K562 (cell line): Measurements from ENCODE around the gene PLD1. TPM values are rescaled to one million over a fixed set of nuclear protein-coding genes. Genes with fewer than 3 reads are reported as not detected.

Experiments
- E2F3 ChIP-seq: fragments of 250-450 bp; sonication (Bioruptor Pico); IDR thresholded peaks from 2 replicates; pipeline ENCODE4 v1.4.0; 2020; ENCODE audit warnings: mild to moderate bottlenecking
- EP400 ChIP-seq: fragments of 450-650 bp; IDR thresholded peaks from 2 replicates; pipeline ENCODE4 v1.6.1; 2017; ENCODE audit warnings: antibody characterized with exemption, mild to moderate bottlenecking, moderate library complexity
- HMG20B ChIP-seq: fragments of 250-450 bp; sonication (Bioruptor Pico); IDR thresholded peaks from 2 replicates; pipeline ENCODE4 v1.5.0; 2021; ENCODE audit warnings: mild to moderate bottlenecking
- MXI1 ChIP-seq: IDR thresholded peaks from 2 replicates; pipeline ENCODE4 v1.6.1; 2011; ENCODE audit warnings: low read depth, mild to moderate bottlenecking, improper control_type of control experiment, low read length
- NFATC3 ChIP-seq: fragments of 450-650 bp; IDR thresholded peaks from 2 replicates; pipeline ENCODE4 v1.6.1; 2017; ENCODE audit warnings: mild to moderate bottlenecking
- POLR2G ChIP-seq: fragments of 200-400 bp; formaldehyde crosslinking; IDR thresholded peaks from 2 replicates; pipeline ENCODE4 v1.6.1; 2017; ENCODE audit warnings: low read depth, mild to moderate bottlenecking, antibody characterized with exemption, low read length, moderate library complexity
- RREB1 ChIP-seq: fragments of 250-450 bp; sonication (Bioruptor Pico); IDR thresholded peaks from 2 replicates; pipeline ENCODE4 v1.4.0; 2020
- SRSF1 ChIP-seq: fragments of 200-400 bp; formaldehyde crosslinking; IDR thresholded peaks from 2 replicates; pipeline ENCODE4 v1.6.1; 2017; ENCODE audit warnings: mild to moderate bottlenecking, low read depth, low read length, moderate library complexity
- ZNF217 ChIP-seq: sonication (generic); formaldehyde crosslinking; IDR thresholded peaks from 2 replicates; pipeline ENCODE4 v1.8.0; 2022; ENCODE audit warnings: mild to moderate bottlenecking, missing genetic modification reagents
- ZNF41 ChIP-seq: fragments of 250-450 bp; sonication (Bioruptor Pico); conservative IDR thresholded peaks from 2 replicates; pipeline ENCODE4 v1.4.0; 2020; ENCODE audit warnings: mild to moderate bottlenecking
- ZNF830 ChIP-seq: fragments of 250-450 bp; sonication (Bioruptor Pico); IDR thresholded peaks from 2 replicates; pipeline ENCODE4 v1.5.0; 2021; ENCODE audit warnings: mild to moderate bottlenecking
- polyA plus RNA-seq, 8 experiments: library from polyadenylated mRNA; depleted of rRNA in 4 of 8; stranded (reverse) in 5 of 8; unstranded in 3 of 8; fragments of >200 nt; fragmentation: Nextera tagmentation in 2 of 8; fragmentation: Illumina TruSeq in 1 of 8; extraction: Ambion mirVana in 2 of 8; extraction: Trizol in 1 of 8; gene quantifications; 2 replicates each; pipeline versions ENCODE4 v1.2.1 to v1.2.3, GENCODE V29; 2011 to 2014; ENCODE audit warnings: inconsistent platforms in 1 of 8, missing spikeins in 1 of 8
- total RNA-seq, 7 experiments: library from RNA; depleted of rRNA in 6 of 7; stranded (reverse); fragments of >200 nt in 6 of 7; fragmentation: Illumina TruSeq in 2 of 7; extraction: Trizol in 2 of 7; gene quantifications; 2 replicates each; pipeline versions ENCODE4 v1.2.1 to v1.2.3, GENCODE V29; 2011 to 2021; ENCODE audit warnings: low replicate concordance in 1 of 7
- TF ChIP-seq, protein P1 (sequence below): fragments of 250-450 bp; sonication (Bioruptor Pico); IDR thresholded peaks from 2 replicates; pipeline ENCODE4 v1.4.0; 2020; ENCODE audit warnings: mild to moderate bottlenecking, moderate library complexity
- TF ChIP-seq, protein P2 (sequence below): fragments of 200-800 bp; sonication (Bioruptor generic); IDR thresholded peaks from 2 replicates; pipeline ENCODE4 v1.6.1; 2016; ENCODE audit warnings: missing genetic modification characterization, missing compliant biosample characterization
- TF ChIP-seq, protein P3 (sequence below): sonication (generic); IDR thresholded peaks from 2 replicates; pipeline ENCODE4 v1.6.1; 2016

The PLD1 gene
- total and polyA plus RNA-seq, 9 of the 15 experiments (the other 6 are each of a cell fraction or from before 2014, with no cell fraction given), result 8.4 to 26.1 (median 18.6) TPM

- TF ChIP-seq, protein P1, sequence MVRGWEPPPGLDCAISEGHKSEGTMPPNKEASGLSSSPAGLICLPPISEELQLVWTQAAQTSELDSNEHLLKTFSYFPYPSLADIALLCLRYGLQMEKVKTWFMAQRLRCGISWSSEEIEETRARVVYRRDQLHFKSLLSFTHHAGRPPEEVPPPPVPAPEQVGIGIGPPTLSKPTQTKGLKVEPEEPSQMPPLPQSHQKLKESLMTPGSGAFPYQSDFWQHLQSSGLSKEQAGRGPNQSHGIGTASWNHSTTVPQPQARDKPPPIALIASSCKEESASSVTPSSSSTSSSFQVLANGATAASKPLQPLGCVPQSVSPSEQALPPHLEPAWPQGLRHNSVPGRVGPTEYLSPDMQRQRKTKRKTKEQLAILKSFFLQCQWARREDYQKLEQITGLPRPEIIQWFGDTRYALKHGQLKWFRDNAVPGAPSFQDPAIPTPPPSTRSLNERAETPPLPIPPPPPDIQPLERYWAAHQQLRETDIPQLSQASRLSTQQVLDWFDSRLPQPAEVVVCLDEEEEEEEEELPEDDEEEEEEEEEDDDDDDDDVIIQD (CRISPR knock-in tag), result no peak
- TF ChIP-seq NFATC3 (no peak), RREB1 (CRISPR knock-in tag) (peak; percentile 76; the same call in 1 of the 2 replicates), POLR2G (peak; percentile 84), EP400 (no peak; the same call in 1 of the 2 replicates), SRSF1 (no peak), HMG20B (no peak), E2F3 (CRISPR knock-in tag) (no peak), ZNF830 (CRISPR knock-in tag) (peak; percentile 83; the same call in 1 of the 2 replicates), ZNF41 (CRISPR knock-in tag) (no peak), ZNF217 (no peak), MXI1 (0 out of 2 replicates have a peak, but pooled peaks have one; percentile 2)
- TF ChIP-seq, protein P2, sequence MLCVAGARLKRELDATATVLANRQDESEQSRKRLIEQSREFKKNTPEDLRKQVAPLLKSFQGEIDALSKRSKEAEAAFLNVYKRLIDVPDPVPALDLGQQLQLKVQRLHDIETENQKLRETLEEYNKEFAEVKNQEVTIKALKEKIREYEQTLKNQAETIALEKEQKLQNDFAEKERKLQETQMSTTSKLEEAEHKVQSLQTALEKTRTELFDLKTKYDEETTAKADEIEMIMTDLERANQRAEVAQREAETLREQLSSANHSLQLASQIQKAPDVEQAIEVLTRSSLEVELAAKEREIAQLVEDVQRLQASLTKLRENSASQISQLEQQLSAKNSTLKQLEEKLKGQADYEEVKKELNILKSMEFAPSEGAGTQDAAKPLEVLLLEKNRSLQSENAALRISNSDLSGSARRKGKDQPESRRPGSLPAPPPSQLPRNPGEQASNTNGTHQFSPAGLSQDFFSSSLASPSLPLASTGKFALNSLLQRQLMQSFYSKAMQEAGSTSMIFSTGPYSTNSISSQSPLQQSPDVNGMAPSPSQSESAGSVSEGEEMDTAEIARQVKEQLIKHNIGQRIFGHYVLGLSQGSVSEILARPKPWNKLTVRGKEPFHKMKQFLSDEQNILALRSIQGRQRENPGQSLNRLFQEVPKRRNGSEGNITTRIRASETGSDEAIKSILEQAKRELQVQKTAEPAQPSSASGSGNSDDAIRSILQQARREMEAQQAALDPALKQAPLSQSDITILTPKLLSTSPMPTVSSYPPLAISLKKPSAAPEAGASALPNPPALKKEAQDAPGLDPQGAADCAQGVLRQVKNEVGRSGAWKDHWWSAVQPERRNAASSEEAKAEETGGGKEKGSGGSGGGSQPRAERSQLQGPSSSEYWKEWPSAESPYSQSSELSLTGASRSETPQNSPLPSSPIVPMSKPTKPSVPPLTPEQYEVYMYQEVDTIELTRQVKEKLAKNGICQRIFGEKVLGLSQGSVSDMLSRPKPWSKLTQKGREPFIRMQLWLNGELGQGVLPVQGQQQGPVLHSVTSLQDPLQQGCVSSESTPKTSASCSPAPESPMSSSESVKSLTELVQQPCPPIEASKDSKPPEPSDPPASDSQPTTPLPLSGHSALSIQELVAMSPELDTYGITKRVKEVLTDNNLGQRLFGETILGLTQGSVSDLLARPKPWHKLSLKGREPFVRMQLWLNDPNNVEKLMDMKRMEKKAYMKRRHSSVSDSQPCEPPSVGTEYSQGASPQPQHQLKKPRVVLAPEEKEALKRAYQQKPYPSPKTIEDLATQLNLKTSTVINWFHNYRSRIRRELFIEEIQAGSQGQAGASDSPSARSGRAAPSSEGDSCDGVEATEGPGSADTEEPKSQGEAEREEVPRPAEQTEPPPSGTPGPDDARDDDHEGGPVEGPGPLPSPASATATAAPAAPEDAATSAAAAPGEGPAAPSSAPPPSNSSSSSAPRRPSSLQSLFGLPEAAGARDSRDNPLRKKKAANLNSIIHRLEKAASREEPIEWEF (CRISPR knock-in tag), result no peak
- TF ChIP-seq, protein P3, sequence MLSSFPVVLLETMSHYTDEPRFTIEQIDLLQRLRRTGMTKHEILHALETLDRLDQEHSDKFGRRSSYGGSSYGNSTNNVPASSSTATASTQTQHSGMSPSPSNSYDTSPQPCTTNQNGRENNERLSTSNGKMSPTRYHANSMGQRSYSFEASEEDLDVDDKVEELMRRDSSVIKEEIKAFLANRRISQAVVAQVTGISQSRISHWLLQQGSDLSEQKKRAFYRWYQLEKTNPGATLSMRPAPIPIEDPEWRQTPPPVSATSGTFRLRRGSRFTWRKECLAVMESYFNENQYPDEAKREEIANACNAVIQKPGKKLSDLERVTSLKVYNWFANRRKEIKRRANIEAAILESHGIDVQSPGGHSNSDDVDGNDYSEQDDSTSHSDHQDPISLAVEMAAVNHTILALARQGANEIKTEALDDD, result no peak
Measured at GRCh38 chr3:171809861-171810628, at the start of gene PLD1 (continued).
